H9 (cell line): Measurements from ENCODE around the gene RARB. TPM values are rescaled to one million over a fixed set of nuclear protein-coding genes. Genes with fewer than 3 reads are reported as not detected.

Experiments
- DNase-seq: peaks from one replicate; pipeline ENCODE4 v3.0.0-alpha.2; 2017
- H2AFZ ChIP-seq: one replicate; pipeline ENCODE4 v1.6.1; 2013; ENCODE audit warnings: mild to moderate bottlenecking, low read length, control low read depth, moderate library complexity
- H2AK5ac ChIP-seq: 2 replicates; pipeline ENCODE4 v1.6.1; 2013; ENCODE audit warnings: low read length, control low read depth, mixed read lengths; ENCODE audit not compliant: insufficient read length
- H2BK120ac ChIP-seq: one replicate; pipeline ENCODE4 v1.6.1; 2013; ENCODE audit warnings: low read depth, mild to moderate bottlenecking, low read length, control low read depth, inconsistent platforms; ENCODE audit not compliant: poor library complexity, severe bottlenecking
- H2BK12ac ChIP-seq: 2 replicates; pipeline ENCODE4 v1.6.1; 2013; ENCODE audit warnings: low read length, control low read depth, mixed read lengths, low read depth; ENCODE audit not compliant: insufficient read length
- H2BK15ac ChIP-seq: 2 replicates; pipeline ENCODE4 v1.6.1; 2013; ENCODE audit warnings: low read depth, low read length, control low read depth
- H2BK20ac ChIP-seq: one replicate; pipeline ENCODE4 v1.6.1; 2013; ENCODE audit warnings: low read depth, mild to moderate bottlenecking, low read length, control low read depth, inconsistent platforms; ENCODE audit not compliant: poor library complexity, severe bottlenecking
- H2BK5ac ChIP-seq: 2 replicates; pipeline ENCODE4 v1.6.1; 2013; ENCODE audit warnings: low read length, control low read depth, mixed read lengths; ENCODE audit not compliant: insufficient read length
- H3K14ac ChIP-seq: 2 replicates; pipeline ENCODE4 v1.6.1; 2013; ENCODE audit warnings: low read length, control low read depth; ENCODE audit not compliant: insufficient read depth
- H3K18ac ChIP-seq: 2 replicates; pipeline ENCODE4 v1.6.1; 2013; ENCODE audit warnings: low read depth, mild to moderate bottlenecking, mixed read lengths, low read length, control low read depth; ENCODE audit not compliant: insufficient read length
- H3K23ac ChIP-seq: 2 replicates; pipeline ENCODE4 v1.6.1; 2013; ENCODE audit warnings: low read length, control low read depth, mixed read lengths, low read depth; ENCODE audit not compliant: insufficient read length
- H3K23me2 ChIP-seq: 2 replicates; pipeline ENCODE4 v1.6.1; 2013; ENCODE audit warnings: low read depth, mild to moderate bottlenecking, mixed read lengths, low read length, control low read depth; ENCODE audit not compliant: insufficient read length, poor library complexity, severe bottlenecking
- H3K27ac ChIP-seq: 2 replicates; pipeline ENCODE4 v1.5.1; 2013; ENCODE audit warnings: low read length, control low read depth, mixed read lengths, low read depth; ENCODE audit not compliant: insufficient read length
- H3K27me3 ChIP-seq: 2 replicates; pipeline ENCODE4 v1.6.1; 2013; ENCODE audit warnings: low read length, control low read depth, inconsistent platforms; ENCODE audit not compliant: insufficient read depth
- H3K4ac ChIP-seq: 2 replicates; pipeline ENCODE4 v1.6.1; 2013; ENCODE audit warnings: low read depth, mild to moderate bottlenecking, control low read depth, inconsistent platforms, low read length, moderate library complexity
- H3K4me1 ChIP-seq: 2 replicates; pipeline ENCODE4 v1.6.1; 2013; ENCODE audit warnings: low read length, control low read depth, inconsistent platforms; ENCODE audit not compliant: insufficient read depth
- H3K4me2 ChIP-seq: 2 replicates; pipeline ENCODE4 v1.6.1; 2013; ENCODE audit warnings: low read length, control low read depth, mixed read lengths; ENCODE audit not compliant: insufficient read length, insufficient read depth
- H3K56ac ChIP-seq: 2 replicates; pipeline ENCODE4 v1.6.1; 2013; ENCODE audit warnings: low read depth, mild to moderate bottlenecking, mixed read lengths, low read length, control low read depth; ENCODE audit not compliant: insufficient read length
- H3K79me1 ChIP-seq: 2 replicates; pipeline ENCODE4 v1.6.1; 2013; ENCODE audit warnings: low read depth, mild to moderate bottlenecking, moderate library complexity, low read length, control low read depth, inconsistent platforms; ENCODE audit not compliant: insufficient read depth, poor library complexity, severe bottlenecking
- H3K79me2 ChIP-seq: 2 replicates; pipeline ENCODE4 v1.6.1; 2013; ENCODE audit warnings: low read length, control low read depth, inconsistent platforms; ENCODE audit not compliant: insufficient read depth
- H3K9ac ChIP-seq: 2 replicates; pipeline ENCODE4 v1.6.1; 2013; ENCODE audit warnings: low read length, control low read depth, mixed read lengths; ENCODE audit not compliant: insufficient read length; ENCODE audit errors: extremely low read depth
- H3K9me3 ChIP-seq: one replicate; pipeline ENCODE4 v1.6.1; 2013; ENCODE audit warnings: low read depth, low read length, inconsistent platforms; ENCODE audit not compliant: control insufficient read depth
- H3T11ph ChIP-seq: one replicate; pipeline ENCODE4 v1.6.1; 2013; ENCODE audit warnings: mild to moderate bottlenecking, low read length, control low read depth, inconsistent platforms
- H4K20me1 ChIP-seq: one replicate; pipeline ENCODE4 v1.6.1; 2013; ENCODE audit not compliant: control insufficient read depth, insufficient read length, insufficient read depth
- H4K5ac ChIP-seq: 2 replicates; pipeline ENCODE4 v1.6.1; 2013; ENCODE audit warnings: low read depth, mild to moderate bottlenecking, mixed read lengths, low read length, control low read depth; ENCODE audit not compliant: insufficient read length
- H4K8ac ChIP-seq: replicated peaks from 2 replicates; pipeline ENCODE4 v1.6.1; 2013; ENCODE audit warnings: low read length, control low read depth, mixed read lengths, low read depth; ENCODE audit not compliant: insufficient read length
- H4K91ac ChIP-seq: 2 replicates; pipeline ENCODE4 v1.6.1; 2013; ENCODE audit warnings: low read depth, mild to moderate bottlenecking, moderate library complexity, mixed read lengths, low read length, control low read depth; ENCODE audit not compliant: insufficient read length
- H3K27ac Mint-ChIP-seq, 3 experiments: 2 replicates in 2 of 3; 3 replicates in 1 of 3; pipeline ENCODE4 v1.8.0; 2020 to 2021; ENCODE audit warnings: mixed read lengths in 3 of 3, mild to moderate bottlenecking in 1 of 3, moderate library complexity in 1 of 3
- H3K27me3 Mint-ChIP-seq: 2 replicates; pipeline ENCODE4 v1.8.0; 2021; ENCODE audit warnings: low read depth, mild to moderate bottlenecking, moderate library complexity, mixed read lengths
- H3K36me3 Mint-ChIP-seq, 3 experiments: 2 replicates in 2 of 3; 3 replicates in 1 of 3; pipeline ENCODE4 v1.8.0; 2020 to 2021; ENCODE audit warnings: low read depth in 3 of 3, mixed read lengths in 3 of 3; ENCODE audit not compliant: insufficient read depth in 1 of 3
- H3K4me1 Mint-ChIP-seq, 2 experiments: 2 replicates each; pipeline ENCODE4 v1.8.0; 2020; ENCODE audit warnings: mixed read lengths in 2 of 2
- H3K4me3 Mint-ChIP-seq, 2 experiments: 2 replicates in 1 of 2; 3 replicates in 1 of 2; pipeline ENCODE4 v1.8.0; 2020 to 2021; ENCODE audit warnings: mild to moderate bottlenecking in 2 of 2, mixed read lengths in 2 of 2, moderate library complexity in 1 of 2
- H3K9me3 Mint-ChIP-seq, 2 experiments: 2 replicates in 1 of 2; 3 replicates in 1 of 2; pipeline ENCODE4 v1.8.0; 2020; ENCODE audit warnings: mild to moderate bottlenecking in 2 of 2, mixed read lengths in 2 of 2, moderate library complexity in 1 of 2
- CTCF ChIP-seq: fragments of 200-600 bp; sonication (generic); conservative IDR thresholded peaks from 3 replicates; pipeline ENCODE4 v1.8.0; 2021; ENCODE audit warnings: antibody characterized with exemption, mild to moderate bottlenecking
- WGBS: extraction: QIAGEN DNeasy Blood & Tissue Kit; methylation state at CpG from one replicate; pipeline ENCODE4 v1.1.7; 2013; ENCODE audit warnings: missing lambda C conversion rate, low lambda C conversion rate, mixed read lengths; ENCODE audit not compliant: insufficient read length; ENCODE audit errors: extremely low coverage; 5-methylcytosine and 5-hydroxymethylcytosine counted together
- total RNA-seq: library from RNA; stranded (reverse); gene quantifications from 2 replicates; pipeline ENCODE4 v1.2.1, GENCODE V29; 2021

RARB gene
- total RNA-seq, 1 experiment from 2014 or later, result 0.22 TPM

GRCh38 chr3:25449857-25450256, 21.8 kb downstream of the RARB start:
- no peaks in the 10 kb centered on the region for H4K20me1 ChIP-seq
- H2AK5ac ChIP-seq, result no peak overlapping the region
- H3T11ph ChIP-seq, result no peak overlapping the region
- H3K4me2 ChIP-seq, result no peak overlapping the region
- no peak overlapping the region for H4K91ac ChIP-seq
- Mint-ChIP-seq H3K4me1 (peaks cover 27 to 37% of the 10 kb centered on the region in 2 experiments), H3K9me3 (no peaks in the 10 kb centered on the region), H3K36me3 (no peaks in the 10 kb centered on the region), H3K27me3 (no peaks in the 10 kb centered on the region), H3K4me3 (no peak overlapping the region), H3K27ac (peak overlapping the region in 1 of 3 experiments; percentile 22; a peak in 1 of 7 replicates)
- H3K4ac ChIP-seq, result no peak overlapping the region
- no peaks in the 10 kb centered on the region for H3K23me2 ChIP-seq
- no peak overlapping the region for H3K56ac ChIP-seq
- no peak overlapping the region for H2BK12ac ChIP-seq
- no peak for TF ChIP-seq CTCF
- no peak overlapping the region for H2BK5ac ChIP-seq
- H3K27me3 ChIP-seq, result no peaks in the 10 kb centered on the region
- DNase-seq, result no peak
- H2AFZ ChIP-seq, result no peak overlapping the region
- H3K9me3 ChIP-seq, result no peaks in the 10 kb centered on the region
- H2BK20ac ChIP-seq, result no peak overlapping the region
- H3K27ac ChIP-seq, result no peak overlapping the region
- no peak overlapping the region for H4K8ac ChIP-seq
- H3K18ac ChIP-seq, result no peak overlapping the region
- H3K4me1 ChIP-seq, result peaks cover 10% of the 10 kb centered on the region; the same call in 1 of the 2 replicates
- no peaks in the 10 kb centered on the region for H3K79me2 ChIP-seq
- WGBS, result no CpG with 5 or more reads among the region's 8 CpGs
- no peak overlapping the region for H2BK15ac ChIP-seq
- no peak overlapping the region for H4K5ac ChIP-seq
- H3K23ac ChIP-seq, result no peak overlapping the region
- H2BK120ac ChIP-seq, result no peak overlapping the region
- no peak overlapping the region for H3K9ac ChIP-seq
- no peak overlapping the region for H3K14ac ChIP-seq
- no peaks in the 10 kb centered on the region for H3K79me1 ChIP-seq
